OCI-LY1 (cell line): ENCODE results near the gene CFI.

Source experiments
- H2AFZ ChIP-seq: fragments of 200-600 bp; sonication (generic), shearing (Covaris generic); 2 replicates; pipeline ENCODE4 v1.6.0; 2014; ENCODE audit warnings: antibody characterized with exemption, mild to moderate bottlenecking, low read length
- H3F3A ChIP-seq: fragments of 200-600 bp; sonication (generic), shearing (Covaris generic); 2 replicates; pipeline ENCODE4 v1.6.0; 2014; ENCODE audit warnings: mild to moderate bottlenecking, antibody characterized with exemption, low read length, moderate library complexity; ENCODE audit not compliant: insufficient read depth
- H3K27ac ChIP-seq: fragments of 200-600 bp; sonication (generic); 2 replicates; pipeline ENCODE4 v1.5.1; 2014; ENCODE audit warnings: low read length, mixed run types, mild to moderate bottlenecking, low read depth; ENCODE audit not compliant: poor library complexity, severe bottlenecking
- H3K27me3 ChIP-seq: fragments of 200-600 bp; sonication (generic); 2 replicates; pipeline ENCODE4 v1.6.0; 2014; ENCODE audit warnings: antibody characterized with exemption, mild to moderate bottlenecking, low read length, moderate library complexity; ENCODE audit not compliant: insufficient read depth
- H3K36me3 ChIP-seq: fragments of 200-600 bp; sonication (generic); 2 replicates; pipeline ENCODE4 v1.6.1; 2014; ENCODE audit warnings: mild to moderate bottlenecking, antibody characterized with exemption, low read length, moderate library complexity, mixed read lengths; ENCODE audit not compliant: insufficient read depth
- H3K4me1 ChIP-seq: fragments of 200-600 bp; sonication (generic); 2 replicates; pipeline ENCODE4 v1.5.1; 2014; ENCODE audit warnings: mild to moderate bottlenecking, low read length, moderate library complexity; ENCODE audit not compliant: insufficient read depth, severe bottlenecking
- H3K4me2 ChIP-seq: fragments of 200-600 bp; sonication (generic), shearing (Covaris generic); 2 replicates; pipeline ENCODE4 v1.6.1; 2014; ENCODE audit warnings: low read length
- H3K4me3 ChIP-seq: fragments of 200-600 bp; sonication (generic); 2 replicates; pipeline ENCODE4 v1.5.1; 2014; ENCODE audit warnings: low read length, low read depth, mild to moderate bottlenecking, mixed read lengths; ENCODE audit not compliant: poor library complexity, severe bottlenecking
- H3K79me2 ChIP-seq: fragments of 200-600 bp; shearing (Covaris generic); 2 replicates; pipeline ENCODE4 v1.6.1; 2016; ENCODE audit warnings: mixed run types, low read length, mixed read lengths; ENCODE audit not compliant: insufficient read depth
- H3K9ac ChIP-seq: fragments of 200-600 bp; sonication (generic), shearing (Covaris generic); 2 replicates; pipeline ENCODE4 v1.6.1; 2014; ENCODE audit warnings: mild to moderate bottlenecking, low read length, mixed read lengths
- H3K9me2 ChIP-seq: fragments of 200-600 bp; sonication (generic), shearing (Covaris generic); 2 replicates; pipeline ENCODE4 v1.6.1; 2014; ENCODE audit warnings: low read depth, mild to moderate bottlenecking, low read length, mixed read lengths
- H3K9me3 ChIP-seq: fragments of 200-600 bp; shearing (Covaris generic); 2 replicates; pipeline ENCODE4 v1.6.1; 2014; ENCODE audit warnings: low read length, mixed read lengths
- H4K20me1 ChIP-seq: fragments of 200-600 bp; sonication (generic), shearing (Covaris generic); 2 replicates; pipeline ENCODE4 v1.6.0; 2016; ENCODE audit warnings: mild to moderate bottlenecking, low read length; ENCODE audit not compliant: insufficient read depth
- EZH2 ChIP-seq: fragments of 200-600 bp; sonication (generic), shearing (Covaris generic); IDR thresholded peaks from 2 replicates; pipeline ENCODE4 v1.8.0; 2017; ENCODE audit warnings: borderline replicate concordance, mixed run types, mild to moderate bottlenecking, antibody characterized with exemption, low read length, moderate library complexity, mixed read lengths
- TF ChIP-seq, protein P1 (sequence below): fragments of 200-600 bp; sonication (generic), shearing (Covaris generic); IDR thresholded peaks from 2 replicates; pipeline ENCODE4 v1.5.1; 2017; ENCODE audit warnings: mild to moderate bottlenecking, antibody characterized with exemption, low read length, moderate library complexity, mixed read lengths

CFI gene

DNA sequence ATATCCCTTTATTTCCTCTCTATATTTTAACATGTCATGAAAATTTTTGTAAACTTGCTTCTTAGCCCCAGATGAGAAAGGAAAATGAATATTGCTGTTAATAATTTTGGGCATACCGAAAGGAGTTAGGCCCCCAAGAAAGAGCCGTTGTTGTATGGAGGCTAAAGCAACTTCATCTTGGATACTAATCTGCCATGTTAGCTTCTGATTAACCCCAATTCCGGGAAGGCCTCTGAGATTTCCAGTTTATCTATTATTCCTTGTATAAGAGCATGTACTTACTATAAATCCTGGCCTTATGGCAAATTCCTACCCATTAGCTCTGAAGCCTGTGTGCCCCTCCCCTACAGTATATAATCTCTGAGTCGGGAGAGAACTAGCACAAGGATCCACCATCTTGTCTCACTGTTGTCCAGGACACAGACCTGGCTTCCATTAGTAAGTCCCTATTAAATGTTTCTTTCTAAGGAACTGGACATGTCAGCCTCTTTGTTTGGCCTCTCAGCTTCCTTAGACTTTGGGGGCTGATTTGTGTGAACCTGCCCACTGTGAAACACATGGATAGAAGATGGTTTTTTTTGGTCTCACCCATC, 51.1 kb downstream of the CFI start:
- H3K4me3 ChIP-seq: no peak overlapping the region
- H3F3A ChIP-seq: no peaks in the 10 kb centered on the region
- H3K79me2 ChIP-seq: no peaks in the 10 kb centered on the region
- H4K20me1 ChIP-seq: no peaks in the 10 kb centered on the region
- no peaks in the 10 kb centered on the region for H3K36me3 ChIP-seq
- no peaks in the 10 kb centered on the region for H3K4me1 ChIP-seq
- no peak for TF ChIP-seq EZH2
- TF ChIP-seq, protein P1, sequence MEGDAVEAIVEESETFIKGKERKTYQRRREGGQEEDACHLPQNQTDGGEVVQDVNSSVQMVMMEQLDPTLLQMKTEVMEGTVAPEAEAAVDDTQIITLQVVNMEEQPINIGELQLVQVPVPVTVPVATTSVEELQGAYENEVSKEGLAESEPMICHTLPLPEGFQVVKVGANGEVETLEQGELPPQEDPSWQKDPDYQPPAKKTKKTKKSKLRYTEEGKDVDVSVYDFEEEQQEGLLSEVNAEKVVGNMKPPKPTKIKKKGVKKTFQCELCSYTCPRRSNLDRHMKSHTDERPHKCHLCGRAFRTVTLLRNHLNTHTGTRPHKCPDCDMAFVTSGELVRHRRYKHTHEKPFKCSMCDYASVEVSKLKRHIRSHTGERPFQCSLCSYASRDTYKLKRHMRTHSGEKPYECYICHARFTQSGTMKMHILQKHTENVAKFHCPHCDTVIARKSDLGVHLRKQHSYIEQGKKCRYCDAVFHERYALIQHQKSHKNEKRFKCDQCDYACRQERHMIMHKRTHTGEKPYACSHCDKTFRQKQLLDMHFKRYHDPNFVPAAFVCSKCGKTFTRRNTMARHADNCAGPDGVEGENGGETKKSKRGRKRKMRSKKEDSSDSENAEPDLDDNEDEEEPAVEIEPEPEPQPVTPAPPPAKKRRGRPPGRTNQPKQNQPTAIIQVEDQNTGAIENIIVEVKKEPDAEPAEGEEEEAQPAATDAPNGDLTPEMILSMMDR: no peak
- no peaks in the 10 kb centered on the region for H3K27me3 ChIP-seq
- no peak overlapping the region for H2AFZ ChIP-seq
- H3K9me2 ChIP-seq: no peaks in the 10 kb centered on the region
- no peak overlapping the region for H3K4me2 ChIP-seq
- no peaks in the 10 kb centered on the region for H3K9me3 ChIP-seq
- H3K27ac ChIP-seq: no peak overlapping the region
- no peak overlapping the region for H3K9ac ChIP-seq

DNA sequence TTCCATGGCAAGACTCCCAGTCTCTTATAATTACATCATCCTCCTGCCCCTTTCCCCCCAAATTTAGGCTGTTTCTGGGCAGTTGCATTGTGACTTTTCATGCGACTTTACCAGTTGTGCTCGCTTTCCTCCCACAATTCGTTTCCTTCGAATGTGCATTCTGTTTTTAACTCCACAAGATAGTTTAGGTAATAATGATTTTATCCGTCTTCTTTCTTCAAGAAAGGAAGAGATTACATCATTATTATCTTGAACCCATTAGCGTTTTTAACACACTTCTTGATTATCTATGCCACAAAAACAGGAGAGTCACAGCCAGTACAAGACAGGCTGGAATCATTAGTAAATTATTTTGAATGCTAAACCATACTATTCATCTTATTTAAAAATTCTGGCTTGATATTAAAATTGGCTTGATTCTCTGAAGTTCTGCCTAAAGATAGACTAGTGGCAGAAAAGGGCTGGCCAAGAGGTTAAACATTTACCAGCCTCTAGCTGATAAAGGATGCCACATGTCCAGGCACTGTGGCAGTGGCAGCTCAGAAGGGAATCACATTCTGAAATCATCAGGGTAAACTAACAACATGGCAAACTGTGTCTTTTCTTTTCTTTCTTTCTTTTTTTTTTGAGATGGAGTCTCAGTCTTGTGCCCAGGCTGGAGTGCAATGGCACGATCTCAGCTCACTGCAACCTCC, 52.3 kb downstream of the CFI start:
- Histone ChIP-seq H3K79me2 (no peaks in the 10 kb centered on the region), H3F3A (no peaks in the 10 kb centered on the region), H2AFZ (no peak overlapping the region), H3K27me3 (no peaks in the 10 kb centered on the region), H3K4me2 (no peak overlapping the region), H3K9ac (no peak overlapping the region), H3K4me3 (no peak overlapping the region), H3K4me1 (no peaks in the 10 kb centered on the region), H3K27ac (no peak overlapping the region), H3K9me3 (no peaks in the 10 kb centered on the region), H3K36me3 (no peaks in the 10 kb centered on the region), H3K9me2 (no peaks in the 10 kb centered on the region), H4K20me1 (no peaks in the 10 kb centered on the region)
- TF ChIP-seq EZH2: no peak
- TF ChIP-seq, protein P1: no peak

DNA sequence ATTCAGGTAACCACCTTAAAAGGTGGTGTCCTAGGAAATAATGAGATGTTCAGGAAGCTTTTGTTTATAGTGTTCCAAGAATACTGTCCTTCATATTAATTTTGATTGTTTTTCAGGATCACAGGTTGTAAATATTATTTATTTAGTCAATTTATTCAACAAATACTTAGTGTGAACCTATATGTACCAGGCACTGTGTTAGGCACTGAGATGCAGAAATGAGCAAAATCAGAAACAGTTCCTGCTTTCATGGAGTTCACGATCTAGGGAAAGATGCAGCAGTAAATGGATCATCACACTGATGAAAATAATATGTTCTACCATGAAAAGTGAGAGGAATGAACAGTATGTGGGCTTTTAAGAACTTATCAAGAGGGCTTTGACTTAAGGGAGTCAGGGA, 53.7 kb downstream of the CFI start:
- Histone ChIP-seq H2AFZ (no peak overlapping the region), H3K79me2 (no peaks in the 10 kb centered on the region), H3K27me3 (no peaks in the 10 kb centered on the region), H3F3A (no peaks in the 10 kb centered on the region), H3K9me3 (no peaks in the 10 kb centered on the region), H3K9ac (no peak overlapping the region), H3K4me2 (no peak overlapping the region), H3K4me1 (no peaks in the 10 kb centered on the region), H4K20me1 (no peaks in the 10 kb centered on the region), H3K4me3 (no peak overlapping the region), H3K36me3 (no peaks in the 10 kb centered on the region), H3K9me2 (no peaks in the 10 kb centered on the region), H3K27ac (no peak overlapping the region)
- TF ChIP-seq, protein P1: no peak
- TF ChIP-seq EZH2: no peak
